ENCODE results near the gene MSX2.

MSX2 gene

DNA sequence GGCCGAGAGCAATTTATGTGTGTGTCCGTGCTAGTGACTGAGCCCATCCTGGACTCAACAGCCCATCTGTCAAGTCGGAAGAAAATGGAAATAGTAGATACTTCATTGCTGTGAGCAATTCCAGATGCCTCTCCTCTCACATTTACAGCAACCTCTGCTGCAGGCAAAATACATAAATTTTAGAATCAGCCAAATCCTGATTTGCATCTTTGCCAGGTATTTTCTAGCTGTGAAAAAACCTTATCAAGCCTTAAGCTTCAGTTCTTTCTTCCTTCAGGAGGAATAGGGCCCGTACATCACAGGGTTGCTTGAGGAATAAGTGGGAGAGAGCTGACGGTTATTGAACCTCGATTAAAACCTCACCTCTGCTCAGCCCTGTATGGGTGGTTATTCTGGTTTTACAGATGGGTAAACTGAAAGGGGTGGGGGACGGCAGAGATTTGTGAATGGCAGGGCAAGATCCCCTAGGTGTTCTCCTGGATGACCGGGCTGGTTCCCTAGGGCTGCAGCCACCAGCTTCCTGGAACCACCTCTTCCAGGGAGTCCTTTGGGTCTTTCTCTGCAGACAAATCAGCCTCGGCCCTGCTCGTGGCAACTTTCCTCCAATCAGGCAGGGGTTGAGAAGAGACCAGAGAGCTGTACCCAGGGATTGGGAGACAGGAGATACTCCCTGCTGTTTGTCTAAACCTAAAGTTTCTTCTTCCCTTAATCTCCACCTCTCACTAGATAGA lies 5.3 kb upstream of the MSX2 start:
- no peak for DNase-seq

DNA sequence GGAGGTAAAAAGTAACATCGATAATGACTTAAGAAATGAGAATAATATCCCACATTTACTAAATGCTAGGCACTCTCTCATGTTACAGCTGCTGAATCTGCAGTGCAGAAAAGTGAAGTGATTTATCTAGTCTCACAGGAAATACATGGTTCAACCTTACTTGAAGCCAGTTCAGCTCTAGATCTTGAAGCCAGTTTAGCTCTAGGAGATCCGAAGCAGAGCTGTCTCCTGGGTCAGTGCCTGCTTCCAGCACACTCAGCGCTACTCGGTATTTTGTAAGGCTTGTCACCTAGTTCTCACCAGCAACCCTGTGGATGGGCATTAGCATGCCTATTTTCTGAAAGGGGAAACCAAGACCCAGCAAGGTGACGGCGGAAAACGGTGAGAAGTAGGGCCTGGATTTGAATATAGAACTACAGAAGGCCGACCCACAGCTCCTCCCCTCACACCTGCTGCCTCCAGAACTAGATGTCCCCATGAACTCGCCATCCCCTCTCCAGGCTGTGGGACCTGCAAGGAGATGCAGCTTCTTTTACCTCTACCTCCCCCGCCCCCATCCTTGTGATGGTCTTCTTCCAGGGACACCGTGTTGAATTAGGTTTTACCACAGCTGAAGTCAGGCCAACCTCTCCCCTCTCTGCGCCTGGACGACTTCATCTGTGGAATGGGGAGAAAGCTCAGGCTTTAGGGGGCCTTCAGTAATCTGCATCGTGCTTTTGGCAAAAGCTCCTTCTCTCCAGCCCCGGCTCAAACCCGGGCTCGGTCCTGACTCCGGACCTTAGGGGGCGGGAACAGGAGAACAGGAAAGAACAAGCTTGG lies 4.4 kb upstream of the MSX2 start:
- no peak for DNase-seq

DNA sequence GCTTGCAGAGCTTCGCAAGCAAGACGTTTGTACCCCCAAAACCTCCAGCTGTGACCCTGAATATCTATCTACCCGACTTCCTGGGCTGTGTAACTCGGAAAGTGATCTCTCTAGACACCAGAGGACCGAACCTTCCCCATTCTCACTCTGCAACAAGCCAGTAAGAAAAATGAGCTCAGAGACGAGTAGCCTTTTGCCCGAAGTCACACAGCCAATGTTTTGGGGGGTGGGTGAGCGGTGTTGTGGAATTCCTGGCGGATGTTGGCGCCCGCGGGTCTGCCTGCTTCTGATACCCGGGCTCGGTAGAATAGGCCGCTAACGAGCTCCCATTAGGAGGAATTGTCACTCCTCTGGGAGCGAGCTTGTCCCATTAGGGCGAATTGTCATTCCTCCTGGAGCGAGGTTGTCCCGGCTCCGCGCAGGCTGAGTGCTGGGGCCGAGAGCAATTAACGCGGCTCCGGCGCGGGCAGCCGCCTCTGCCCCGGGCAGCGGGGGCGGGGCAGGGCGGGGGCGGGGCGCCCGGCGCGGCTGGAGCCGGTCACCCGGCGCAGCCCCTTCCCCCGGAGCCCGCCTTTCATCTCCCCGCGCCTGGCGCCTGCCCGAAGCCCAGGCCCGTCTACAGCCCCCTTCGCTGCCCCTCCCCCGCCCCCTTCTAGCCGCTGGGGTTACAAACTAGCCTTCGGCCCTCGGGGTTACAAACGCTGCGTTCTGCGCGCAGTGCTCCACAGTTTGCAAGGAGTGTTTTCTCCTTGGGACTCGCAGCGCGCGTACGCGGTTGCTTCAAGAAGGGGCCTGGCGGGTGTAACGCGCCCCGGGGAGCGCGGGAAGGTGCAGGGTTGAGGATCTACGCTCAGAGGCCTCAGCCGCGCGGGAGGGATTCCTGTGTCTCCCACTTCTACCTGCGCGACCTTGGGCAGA lies 3.5 kb upstream of the MSX2 start:
- DNase-seq = no peak

DNA sequence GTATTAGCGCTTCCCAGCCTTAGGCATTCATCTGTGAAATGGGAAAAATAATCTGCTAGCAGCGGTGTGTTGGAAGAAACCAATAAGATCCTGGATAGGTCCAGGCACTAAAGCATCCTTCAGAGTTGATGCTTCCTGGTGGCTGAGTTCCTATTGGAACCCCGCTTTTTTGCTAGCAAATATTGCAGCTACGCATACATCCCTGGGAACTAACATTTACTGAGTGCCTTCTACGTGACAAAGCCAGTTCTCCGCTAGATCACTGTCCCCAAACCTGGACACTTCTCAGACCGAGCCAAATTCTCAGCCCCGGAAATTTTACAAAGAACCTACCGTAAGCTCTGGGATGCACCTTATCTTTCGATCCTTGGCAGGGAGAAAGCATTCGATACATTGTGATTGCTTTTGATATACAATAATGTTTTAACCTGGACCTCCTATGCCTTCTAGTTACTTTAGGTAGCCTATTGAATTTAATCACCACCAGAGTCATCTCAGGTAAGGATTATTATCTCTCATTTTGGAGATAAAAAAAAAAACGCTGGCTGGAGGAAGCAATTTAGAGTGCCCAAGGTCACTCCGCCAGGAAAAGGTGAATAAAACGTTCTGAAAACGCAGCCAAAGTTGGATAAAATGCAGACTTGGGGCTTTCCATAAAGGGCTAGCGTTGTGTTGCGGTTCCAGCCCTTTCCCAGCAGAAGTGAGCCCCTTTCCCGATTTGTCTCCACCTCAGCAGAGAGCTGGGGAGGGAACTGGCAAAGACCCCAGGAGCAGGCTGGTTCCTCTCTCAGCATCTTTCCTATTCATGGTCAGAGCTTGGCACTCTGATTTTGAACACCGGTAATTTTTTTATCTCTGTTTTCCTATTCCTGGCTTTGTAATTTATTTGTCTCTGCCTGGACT lies 2.6 kb upstream of the MSX2 start:
- no peak for DNase-seq

DNA sequence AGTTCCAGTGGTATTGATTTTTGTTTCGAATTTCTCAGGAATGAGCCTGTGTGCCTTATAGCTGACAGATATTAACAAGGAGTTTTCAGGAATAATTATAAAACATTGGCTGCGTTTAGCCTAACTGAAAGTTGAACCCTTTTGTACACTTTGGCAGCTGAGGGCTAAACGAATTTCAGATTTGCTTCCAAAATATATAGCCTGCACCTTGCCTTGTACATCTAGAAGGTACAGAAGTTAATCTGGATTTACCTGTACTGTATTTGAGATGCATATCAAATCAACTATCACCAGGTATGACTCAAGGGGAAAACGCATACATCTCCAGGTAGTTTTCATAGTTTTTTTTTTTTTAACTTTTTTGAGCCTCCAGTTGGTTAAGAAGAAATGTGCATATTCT lies 1.9 kb upstream of the MSX2 start:
- DNase-seq = no peak

DNA sequence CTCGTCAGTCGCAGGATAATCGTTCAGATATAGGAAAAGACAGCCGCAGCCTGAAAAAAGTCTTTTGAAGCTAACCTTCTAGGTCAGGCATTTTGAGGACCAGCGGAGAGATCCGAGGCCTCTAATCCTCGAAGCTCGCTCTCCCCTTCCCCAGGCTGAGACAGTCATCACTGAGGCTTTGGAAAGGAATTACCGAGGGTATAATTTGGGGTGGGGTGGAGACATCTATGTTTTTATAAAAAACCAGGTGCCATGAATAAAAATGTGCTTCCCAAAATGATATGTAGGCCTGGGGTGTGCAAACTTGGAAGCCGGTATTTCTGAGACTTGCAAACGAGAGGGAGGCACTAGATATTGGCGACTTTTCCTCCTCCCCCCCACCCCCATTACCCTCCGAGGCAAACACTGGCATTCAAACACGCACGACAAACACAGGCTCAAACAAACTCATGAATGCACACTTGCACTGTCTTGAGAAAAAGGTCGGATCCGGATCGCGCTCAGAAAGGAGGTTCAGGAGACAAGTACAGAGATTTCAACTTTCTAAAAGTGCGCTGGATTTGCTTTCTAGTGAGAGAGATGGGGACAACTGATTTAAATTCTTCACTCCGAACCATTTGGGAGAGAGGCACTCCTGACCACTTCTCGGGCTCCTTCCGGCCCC lies 935 bp upstream of the MSX2 start:
- no peak for DNase-seq

DNA sequence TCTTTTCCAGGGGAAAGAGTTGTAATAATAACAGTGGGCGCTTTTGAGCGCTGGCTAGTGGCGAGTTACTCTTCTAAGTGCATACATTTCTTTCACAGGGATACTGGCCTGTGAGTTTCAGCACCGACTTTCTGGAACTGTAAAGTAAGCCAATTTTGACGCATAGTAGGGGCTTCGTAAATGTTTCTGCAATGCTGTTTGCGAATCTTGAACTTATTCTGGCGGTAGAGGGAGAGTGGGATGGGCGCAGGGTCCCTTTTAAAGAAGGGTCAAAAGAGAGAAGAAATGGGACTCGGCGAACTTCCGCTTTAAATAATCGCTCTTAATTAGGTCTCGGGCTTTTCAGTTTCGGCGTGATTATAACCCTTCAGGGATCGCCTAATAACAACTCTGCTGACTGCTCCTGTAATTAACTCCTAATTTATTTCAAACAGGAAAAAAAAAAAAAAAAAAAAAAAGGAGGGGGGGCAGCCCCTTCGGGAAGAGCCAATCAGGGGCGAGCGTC lies 351 bp upstream of the MSX2 start:
- no peak for DNase-seq

DNA sequence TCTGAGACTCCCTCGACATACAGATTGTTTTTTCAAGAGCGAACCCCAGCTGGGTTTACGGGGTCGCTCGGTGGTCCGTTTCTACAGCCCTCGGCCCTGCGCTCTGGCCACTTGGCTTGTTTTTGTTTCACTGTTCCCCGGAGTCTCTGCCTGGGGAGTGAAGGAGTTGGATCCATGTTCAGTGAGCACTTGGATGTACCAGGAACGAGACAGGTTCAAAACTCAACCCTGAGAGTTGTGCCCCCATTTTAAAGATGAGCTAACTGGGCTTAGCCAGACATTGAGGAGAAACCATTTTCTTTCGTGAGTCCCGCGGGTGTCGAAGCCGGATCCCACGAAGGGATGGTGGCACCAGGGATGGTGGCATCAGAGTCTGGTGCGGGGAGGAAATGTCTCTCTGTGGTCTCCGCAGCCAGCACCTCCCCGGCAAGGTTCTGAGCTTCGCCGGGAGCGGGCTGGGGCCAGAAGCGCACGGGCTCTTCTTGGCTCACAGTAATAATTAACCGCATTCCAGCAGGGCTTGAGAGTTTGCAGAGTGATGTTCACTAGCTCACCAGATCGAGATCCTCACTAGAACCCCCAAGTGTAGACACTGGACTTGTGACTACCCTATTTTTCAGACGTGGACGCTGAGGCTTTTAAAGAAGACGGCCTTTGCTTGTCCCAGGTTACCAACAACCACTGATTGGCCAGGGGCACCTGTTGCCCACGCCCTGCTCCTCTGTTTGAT lies 1.0 kb downstream of the MSX2 start:
- no peak for DNase-seq

DNA sequence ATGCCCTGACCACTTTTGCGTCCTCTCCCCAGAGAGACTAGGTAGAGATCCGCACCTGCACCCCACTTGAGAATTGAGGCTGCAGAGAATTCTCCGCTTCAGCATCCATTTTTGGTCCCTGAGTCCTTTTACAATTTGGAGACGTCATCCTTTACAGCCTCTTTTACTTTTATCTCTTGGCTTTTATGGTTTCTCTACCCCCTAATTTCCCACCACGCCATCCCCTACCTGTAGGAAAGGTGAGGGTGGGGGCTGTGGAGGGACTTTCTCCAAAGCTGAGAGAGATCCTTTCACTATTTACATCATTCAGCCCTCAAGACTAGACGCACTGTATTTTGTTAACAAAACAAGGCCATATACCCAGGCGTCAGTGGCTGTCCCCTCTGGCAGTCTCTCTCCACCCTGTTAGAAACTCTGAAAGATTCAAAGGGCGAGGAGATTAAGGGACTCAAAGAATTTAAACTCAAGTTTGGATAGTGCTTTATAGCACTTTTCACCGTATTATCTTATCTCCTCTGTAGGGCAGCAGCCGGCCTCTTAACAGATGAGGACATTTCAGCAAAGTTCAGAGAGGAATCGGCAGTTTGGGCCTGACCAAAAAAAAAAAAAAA lies 1.7 kb downstream of the MSX2 start:
- DNase-seq = no peak

DNA sequence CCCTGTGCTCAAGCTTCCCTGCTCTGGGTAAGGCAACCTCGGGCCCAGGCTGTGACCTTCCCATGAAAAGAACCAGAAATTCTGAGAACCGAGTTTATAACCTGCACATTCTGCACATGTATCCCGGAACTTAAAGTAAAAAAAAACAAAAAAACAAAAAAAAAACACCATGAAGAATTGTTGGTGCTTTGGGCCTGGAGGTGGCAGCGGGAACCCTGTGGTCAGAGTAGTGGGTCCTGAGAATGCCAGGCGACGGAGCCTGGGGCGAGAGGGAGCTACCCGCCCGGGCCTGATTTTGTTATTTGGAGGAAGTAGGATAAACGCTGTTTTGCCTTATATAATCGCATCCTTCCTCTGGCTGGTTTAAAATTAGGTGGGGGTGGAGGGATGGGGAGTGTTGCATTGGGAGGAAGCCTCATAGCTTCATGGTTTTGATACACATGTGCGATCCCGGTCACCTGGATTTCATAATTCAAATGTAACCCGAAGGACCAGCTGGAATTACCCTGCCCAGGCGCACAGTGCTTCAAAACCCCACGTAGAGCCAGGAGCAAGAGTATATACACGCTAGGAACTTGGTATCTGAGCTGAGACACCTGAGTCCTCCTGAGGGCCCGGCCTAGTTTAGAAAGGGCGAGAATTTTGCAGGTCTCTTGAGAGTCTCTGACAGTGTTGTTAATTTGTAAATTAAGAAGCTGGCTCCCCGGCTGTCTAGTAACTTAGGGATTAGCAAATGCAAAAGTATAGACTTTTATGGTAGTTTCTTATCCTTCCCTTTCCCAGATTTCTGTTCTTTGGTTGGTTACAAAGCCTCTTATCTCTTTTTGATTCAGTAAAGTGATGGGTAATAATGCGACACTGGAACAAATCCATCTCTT lies 2.8 kb downstream of the MSX2 start:
- no peak for DNase-seq

DNA sequence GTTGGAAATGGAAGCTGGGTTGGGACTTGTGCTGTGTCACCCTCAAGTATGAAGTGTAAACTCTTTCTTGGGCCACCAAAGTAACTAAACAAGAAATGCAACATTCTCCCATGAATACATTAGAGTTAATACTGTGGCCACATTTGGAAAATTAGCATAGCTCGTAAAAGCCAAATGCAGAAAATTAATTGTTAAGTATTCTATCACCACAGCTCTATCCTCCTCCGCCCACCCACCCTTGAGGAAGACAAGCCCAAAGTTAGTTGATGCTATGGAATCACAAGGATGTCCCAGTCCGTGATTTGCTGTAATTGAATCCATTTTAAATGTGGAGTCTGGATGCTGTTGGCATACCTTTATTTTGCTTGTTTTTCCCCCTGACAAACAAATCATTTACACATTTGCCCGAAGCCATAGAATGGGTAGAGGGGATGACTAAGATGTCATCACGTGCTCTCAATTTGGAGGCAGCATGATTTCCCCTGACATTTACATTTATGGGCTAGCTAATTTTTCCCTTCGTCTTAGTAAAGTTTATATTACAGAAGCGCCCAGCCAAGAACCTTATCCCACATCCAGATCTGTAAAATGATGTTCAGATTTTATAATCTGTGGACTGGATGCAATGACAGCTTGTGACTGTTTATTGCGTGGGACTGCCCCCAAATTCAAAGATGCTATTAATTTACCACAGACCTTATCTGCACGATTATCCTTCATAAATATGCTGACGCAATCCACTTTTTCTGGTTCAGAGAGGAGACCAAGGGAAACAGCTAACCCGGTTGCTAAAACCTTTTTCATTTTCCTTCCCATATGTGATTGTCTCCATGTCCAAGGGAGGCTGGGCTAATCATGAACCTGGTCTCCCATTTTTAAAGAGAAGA lies 3.7 kb downstream of the MSX2 start:
- DNase-seq = no peak

DNA sequence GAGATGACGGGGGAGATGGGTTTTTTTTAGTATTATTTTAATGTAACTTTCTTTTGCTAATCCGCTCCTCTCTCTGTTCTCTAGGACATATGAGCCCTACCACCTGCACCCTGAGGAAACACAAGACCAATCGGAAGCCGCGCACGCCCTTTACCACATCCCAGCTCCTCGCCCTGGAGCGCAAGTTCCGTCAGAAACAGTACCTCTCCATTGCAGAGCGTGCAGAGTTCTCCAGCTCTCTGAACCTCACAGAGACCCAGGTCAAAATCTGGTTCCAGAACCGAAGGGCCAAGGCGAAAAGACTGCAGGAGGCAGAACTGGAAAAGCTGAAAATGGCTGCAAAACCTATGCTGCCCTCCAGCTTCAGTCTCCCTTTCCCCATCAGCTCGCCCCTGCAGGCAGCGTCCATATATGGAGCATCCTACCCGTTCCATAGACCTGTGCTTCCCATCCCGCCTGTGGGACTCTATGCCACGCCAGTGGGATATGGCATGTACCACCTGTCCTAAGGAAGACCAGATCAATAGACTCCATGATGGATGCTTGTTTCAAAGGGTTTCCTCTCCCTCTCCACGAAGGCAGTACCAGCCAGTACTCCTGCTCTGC lies 4.8 kb downstream of the MSX2 start:
- no peak for DNase-seq

DNA sequence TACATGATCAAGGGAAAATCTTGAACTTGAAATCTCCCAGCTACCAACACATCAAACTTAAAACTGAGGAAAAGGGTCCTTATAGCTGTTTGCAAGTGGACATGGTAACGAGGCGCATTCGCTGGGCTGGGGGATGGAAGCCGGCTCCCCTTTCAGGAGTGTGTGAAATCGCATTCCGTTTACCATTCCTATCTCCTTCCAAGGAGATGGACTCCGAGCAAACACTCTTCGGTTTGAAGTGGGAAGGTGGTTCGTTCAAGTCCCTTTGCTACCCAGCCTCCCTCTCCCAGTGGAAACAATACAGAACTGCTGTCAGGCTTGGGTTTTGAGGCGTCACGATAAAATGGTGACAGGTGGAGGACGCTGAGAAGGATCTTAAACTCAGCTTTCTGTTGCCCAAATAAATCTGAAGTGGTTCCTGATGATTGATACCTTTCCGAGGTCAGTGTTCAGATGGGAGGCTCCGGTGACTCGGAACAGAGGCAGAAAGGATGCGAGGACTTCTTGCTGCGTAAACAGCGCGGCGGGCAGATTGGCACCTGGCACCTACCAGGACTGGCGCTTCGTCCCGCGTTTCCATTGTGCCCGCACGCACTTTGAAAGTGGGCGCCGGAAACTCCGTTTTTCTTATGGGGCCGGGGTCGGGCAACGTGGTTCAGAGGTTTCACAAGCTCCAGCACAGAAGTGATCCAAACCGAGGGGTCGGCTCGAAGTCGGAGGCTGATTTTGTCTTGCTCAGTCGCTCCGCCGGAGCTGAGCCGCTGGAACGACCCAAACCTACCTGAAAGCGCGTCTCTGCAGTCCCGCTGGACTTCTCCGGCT lies 7.0 kb downstream of the MSX2 start:
- no peak for DNase-seq

DNA sequence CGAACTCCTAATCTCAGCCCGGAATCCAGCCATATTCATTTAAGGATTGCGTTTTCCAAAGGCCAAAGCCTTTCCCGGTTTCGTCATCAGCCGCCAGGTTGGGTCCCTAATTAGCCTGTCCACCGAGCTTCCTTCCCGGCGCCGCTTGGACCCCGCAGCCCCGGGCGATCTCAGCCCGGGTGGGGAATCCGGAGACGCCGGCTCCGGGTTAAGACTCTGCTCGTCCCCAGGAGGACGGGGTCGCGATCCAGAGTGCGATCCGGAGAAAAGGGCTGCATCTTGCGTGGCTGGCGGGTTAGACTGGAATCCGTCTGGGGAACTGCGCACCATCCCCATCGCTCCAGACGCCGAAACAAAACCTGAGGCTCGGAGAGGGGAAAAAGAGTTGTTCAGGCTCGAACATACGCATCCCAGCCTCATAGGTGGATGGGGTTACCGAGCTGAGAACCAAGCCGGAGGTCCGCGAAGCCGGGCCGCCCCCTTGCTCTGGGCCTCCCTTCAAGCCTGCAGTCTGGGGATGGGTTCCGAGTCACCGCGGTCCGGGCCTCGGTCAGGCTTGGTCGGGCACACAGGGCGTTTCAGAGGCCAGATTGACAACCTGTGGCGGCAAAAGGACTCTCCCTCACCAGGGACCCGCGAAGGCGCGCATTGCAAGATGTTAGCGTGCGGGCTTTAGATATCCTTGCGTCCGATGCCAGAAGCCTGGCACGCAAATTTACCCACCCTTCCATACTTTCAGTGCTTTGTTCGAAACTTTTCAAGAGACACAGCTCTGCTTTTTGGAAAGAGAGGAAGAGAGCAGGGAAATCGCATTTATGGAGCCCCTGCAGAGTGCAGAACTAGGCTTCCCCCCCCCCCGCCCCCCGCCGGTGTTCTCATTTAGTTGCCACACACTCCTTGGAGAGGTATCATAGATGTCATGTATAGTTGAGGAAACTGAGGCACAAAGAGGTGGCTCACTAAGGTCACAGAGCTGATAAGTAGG lies 7.9 kb downstream of the MSX2 start:
- DNase-seq = no peak

DNA sequence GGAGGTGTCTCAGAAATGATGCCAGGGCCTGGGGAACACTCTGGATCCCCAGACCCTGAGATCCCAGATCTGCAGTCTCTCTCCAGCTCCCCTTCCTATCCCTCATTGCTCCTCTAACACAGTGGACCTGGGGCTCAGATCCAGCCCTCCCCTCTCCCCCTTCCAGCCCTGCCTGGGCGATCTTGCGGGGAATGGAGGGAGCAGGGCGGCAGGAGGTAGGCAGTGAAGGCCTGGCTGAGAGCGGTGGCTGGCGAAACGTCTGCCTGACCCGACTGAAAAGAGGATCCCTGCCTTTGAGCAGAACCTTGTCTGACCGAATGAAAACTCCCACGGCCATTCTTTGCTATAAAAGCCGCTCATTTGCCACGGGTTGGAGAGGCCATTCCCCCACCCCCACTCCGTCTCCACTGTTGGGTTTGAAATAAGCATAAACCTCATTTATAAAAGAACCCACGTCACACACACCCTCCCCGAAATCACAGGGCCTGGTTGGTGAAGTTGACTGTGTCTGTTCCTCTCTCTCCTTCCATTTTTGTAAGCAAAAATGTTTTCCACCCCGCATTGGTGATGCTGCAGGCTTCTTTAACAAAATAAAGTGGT lies 8.8 kb downstream of the MSX2 start:
- no peak for DNase-seq

Measured in CD4-positive, alpha-beta T cell treated with Interleukin-10 for 1 hour (primary cell).